ENCODE data around the gene KIF17. TPM values are rescaled to one million over a fixed set of nuclear protein-coding genes. Genes with fewer than 3 reads are reported as not detected.

The KIF17 gene
- total RNA-seq, 1 donor from 2014 or later = not detected

GRCh38 chr1:20661207-20662109, 56.3 kb downstream of the KIF17 start, which contains the start of gene DDOST:
Gene DDOST (minus strand): TSS chr1:20661369. CDS start chr1:20661350, 19 bp downstream.
- Mint-ChIP-seq H3K36me3 (ENCODE audit: low read depth) (peaks cover 46% of the 10 kb centered on the region), H3K9me3 (no peaks in the 10 kb centered on the region), H3K4me1 (peaks cover 33% of the 10 kb centered on the region), H3K27ac (peak within 1 kb of the TSS; percentile 98), H3K27me3 (no peaks in the 10 kb centered on the region), H3K4me3 (peak within 1 kb of the TSS; percentile 99)
- TF ChIP-seq CTCF (IDR thresholded peaks at IDR 0.05) = no peak
- intact Hi-C loops (cut with micrococcal nuclease) = loop anchor here (1.0 kb wide), 2 partner anchors 27 to 68 kb away; no protein-coding TSS in a partner anchor
- ATAC-seq (ENCODE audit: low read depth) (peak; percentile 95), DNase-seq (peak; percentile 83)
- CTCF ChIA-PET = interaction anchor here (0.9 kb wide), 1 partner anchor 27 kb away, joined by 4 read pairs; no protein-coding TSS in a partner anchor
- POLR2A ChIA-PET = interaction anchor here (0.6 to 1.9 kb wide), 11 partner anchors 16 to 1121 kb away, joined by 3 to 17 read pairs (median 4); partner anchors contain the start of genes HP1BP3, SH2D5 and USP48

GRCh38 chr1:20660847-20661206, 57.0 kb downstream of the KIF17 start:
- POLR2A ChIA-PET = interaction anchor here (0.6 to 1.9 kb wide), 11 partner anchors 17 to 685 kb away, joined by 3 to 17 read pairs (median 4); no protein-coding TSS in a partner anchor
- CTCF ChIA-PET = no interaction called here
- ATAC-seq (ENCODE audit: low read depth) (peak; percentile 1), DNase-seq (no peak)
- no peak for TF ChIP-seq CTCF (IDR thresholded peaks at IDR 0.05)
- peaks cover 51% of the 10 kb centered on the region for H3K36me3 Mint-ChIP-seq (ENCODE audit: low read depth)
- peak overlapping the region; percentile 98 for H3K27ac Mint-ChIP-seq
- H3K9me3 Mint-ChIP-seq = no peaks in the 10 kb centered on the region
- peak overlapping the region; percentile 99 for H3K4me3 Mint-ChIP-seq
- intact Hi-C loops (cut with micrococcal nuclease) = loop anchor here (1.0 kb wide), 2 partner anchors 27 to 68 kb away; no protein-coding TSS in a partner anchor
- no peaks in the 10 kb centered on the region for H3K27me3 Mint-ChIP-seq
- H3K4me1 Mint-ChIP-seq = peaks cover 33% of the 10 kb centered on the region

- Mint-ChIP-seq H3K4me1 (peaks cover 33% of the 10 kb centered on the region), H3K4me3 (peak overlapping the region; percentile 99), H3K9me3 (no peaks in the 10 kb centered on the region), H3K36me3 (ENCODE audit: low read depth) (peaks cover 56% of the 10 kb centered on the region), H3K27ac (peak overlapping the region; percentile 98), H3K27me3 (no peaks in the 10 kb centered on the region)
- DNase-seq = no peak
- TF ChIP-seq CTCF (IDR thresholded peaks at IDR 0.05) = no peak
- no peak for ATAC-seq (ENCODE audit: low read depth)
- CTCF ChIA-PET = no interaction called here
- intact Hi-C loops (cut with micrococcal nuclease) = no loop called here
- POLR2A ChIA-PET = interaction anchor here (0.7 to 1.9 kb wide), 6 partner anchors 17 to 181 kb away, joined by 3 to 17 read pairs (median 4); no protein-coding TSS in a partner anchor
Observed at GRCh38 chr1:20660363-20660762, 57.4 kb downstream of the KIF17 start.

- intact Hi-C loops (cut with micrococcal nuclease) = no loop called here
- Mint-ChIP-seq H3K36me3 (ENCODE audit: low read depth) (peaks cover 74% of the 10 kb centered on the region), H3K4me1 (peaks cover 33% of the 10 kb centered on the region), H3K4me3 (no peak overlapping the region), H3K9me3 (no peaks in the 10 kb centered on the region), H3K27me3 (no peaks in the 10 kb centered on the region), H3K27ac (no peak overlapping the region)
- no peak for TF ChIP-seq CTCF (IDR thresholded peaks at IDR 0.05)
- DNase-seq (no peak), ATAC-seq (ENCODE audit: low read depth) (no peak)
- ChIA-PET CTCF (no interaction called here), POLR2A (interaction anchor here (0.7 kb wide), 2 partner anchors 25 to 108 kb away, joined by 3 read pairs; no protein-coding TSS in a partner anchor)
Observed at GRCh38 chr1:20658166-20658915, 59.5 kb downstream of the KIF17 start.

Data from activated B cell treated with CpG ODN at 0.5 μM for 24 hours (primary cell).